Measurements from ENCODE around the gene PRKCE. TPM values are rescaled to one million over a fixed set of nuclear protein-coding genes. Genes with fewer than 3 reads are reported as not detected.

Gene PRKCE
- total and polyA plus RNA-seq, 7 experiments from 2014 or later: 1.4 to 37.9 (median 19.5) TPM

DNA sequence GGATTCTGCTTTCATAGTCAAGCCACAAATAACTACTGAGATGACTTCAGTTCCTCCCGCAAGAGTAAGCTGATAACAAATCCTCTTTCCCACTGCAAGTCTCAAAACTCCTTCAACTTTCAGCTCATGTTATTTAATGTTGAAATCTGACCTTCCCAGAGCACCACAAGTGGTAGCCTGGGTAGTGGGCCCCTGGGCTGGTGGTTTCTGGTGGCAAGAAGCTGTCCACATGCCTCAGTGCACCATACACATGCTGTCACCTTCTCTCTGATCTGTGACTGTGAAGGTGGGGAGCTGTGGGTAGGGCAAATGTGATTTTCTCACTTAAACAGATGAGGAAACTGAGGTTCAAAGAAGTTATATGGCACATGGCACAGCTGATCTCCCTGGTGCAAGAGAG, 399.6 kb downstream of the PRKCE start:
- ATAC-seq (no peak), DNase-seq (no peak)
- Histone ChIP-seq H3K27ac (ENCODE audit: low read depth, low read length) (no peak overlapping the region), H3K4me3 (ENCODE audit: low read length) (no peak overlapping the region), H3K4me1 (ENCODE audit: control insufficient read depth in 2 of 2, insufficient read depth in 2 of 2, low read length in 2 of 2) (no peaks in the 10 kb centered on the region), H3K9me3 (ENCODE audit: control insufficient read depth in 2 of 3, low read length in 3 of 3) (no peaks in the 10 kb centered on the region), H3K27me3 (ENCODE audit: control insufficient read depth in 2 of 2, insufficient read depth in 2 of 2, low read length in 2 of 2) (no peaks in the 10 kb centered on the region), H3K36me3 (ENCODE audit: control insufficient read depth in 2 of 3, insufficient read depth in 3 of 3, low read length in 3 of 3) (no peaks in the 10 kb centered on the region)
- intact Hi-C loops (cut with micrococcal nuclease): no loop called here
- H3K27me3 Mint-ChIP-seq: no peaks in the 10 kb centered on the region
- CTCF ChIA-PET: interaction anchor here (3.6 kb wide), 1 partner anchor 12 kb away, joined by 14 read pairs; no protein-coding TSS in a partner anchor
- peaks cover 0 to 33% (median 4%) of the 10 kb centered on the region in 5 donors for H3K36me3 Mint-ChIP-seq
- peaks cover 0 to 15% (median 0%) of the 10 kb centered on the region in 7 donors for H3K4me1 Mint-ChIP-seq
- no peak overlapping the region for H3K27ac Mint-ChIP-seq
- peaks cover 0 to 1% (median 0%) of the 10 kb centered on the region in 11 donors for H3K9me3 Mint-ChIP-seq
- H3K4me3 Mint-ChIP-seq: no peak overlapping the region
- POLR2A ChIA-PET: no interaction called here

DNA sequence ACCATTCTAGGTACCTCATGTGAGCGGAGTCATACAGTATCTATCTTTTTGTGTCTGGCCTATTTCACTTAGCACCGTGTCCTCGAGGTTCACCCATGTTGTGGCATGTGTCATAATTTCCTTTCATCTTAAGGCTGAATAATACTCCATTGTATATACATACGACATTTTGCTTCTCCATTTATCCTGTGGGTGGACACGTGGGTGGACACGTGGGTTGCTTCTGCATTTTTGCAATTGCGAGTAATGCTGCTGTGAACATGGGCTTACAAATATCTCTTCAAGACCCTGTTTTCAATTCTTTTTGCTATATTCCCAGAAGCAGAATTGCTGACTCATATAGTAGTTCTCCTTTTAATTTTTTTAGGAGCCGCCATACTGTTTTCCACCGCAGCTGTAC, 402.1 kb downstream of the PRKCE start:
- peaks cover 0 to 1% (median 0%) of the 10 kb centered on the region in 11 donors for H3K9me3 Mint-ChIP-seq
- H3K27me3 Mint-ChIP-seq: no peaks in the 10 kb centered on the region
- ATAC-seq: peak; percentile 68
- no peaks in the 10 kb centered on the region for H3K27me3 ChIP-seq (ENCODE audit: control insufficient read depth in 2 of 2, insufficient read depth in 2 of 2, low read length in 2 of 2)
- intact Hi-C loops (cut with micrococcal nuclease): no loop called here
- H3K9me3 ChIP-seq (ENCODE audit: control insufficient read depth in 2 of 3, low read length in 3 of 3): no peaks in the 10 kb centered on the region
- H3K36me3 ChIP-seq (ENCODE audit: control insufficient read depth in 2 of 3, insufficient read depth in 3 of 3, low read length in 3 of 3): no peaks in the 10 kb centered on the region
- H3K4me3 Mint-ChIP-seq: no peak overlapping the region
- H3K4me1 Mint-ChIP-seq: peaks cover 0 to 13% (median 0%) of the 10 kb centered on the region in 7 donors
- H3K36me3 Mint-ChIP-seq: peaks cover 0 to 29% (median 7%) of the 10 kb centered on the region in 5 donors
- POLR2A ChIA-PET: no interaction called here
- H3K27ac Mint-ChIP-seq: no peak overlapping the region
- no peak for DNase-seq
- CTCF ChIA-PET: no interaction called here
- no peak overlapping the region for H3K4me3 ChIP-seq (ENCODE audit: low read length)
- H3K27ac ChIP-seq (ENCODE audit: low read depth, low read length): no peak overlapping the region
- H3K4me1 ChIP-seq (ENCODE audit: control insufficient read depth in 2 of 2, insufficient read depth in 2 of 2, low read length in 2 of 2): no peaks in the 10 kb centered on the region

DNA sequence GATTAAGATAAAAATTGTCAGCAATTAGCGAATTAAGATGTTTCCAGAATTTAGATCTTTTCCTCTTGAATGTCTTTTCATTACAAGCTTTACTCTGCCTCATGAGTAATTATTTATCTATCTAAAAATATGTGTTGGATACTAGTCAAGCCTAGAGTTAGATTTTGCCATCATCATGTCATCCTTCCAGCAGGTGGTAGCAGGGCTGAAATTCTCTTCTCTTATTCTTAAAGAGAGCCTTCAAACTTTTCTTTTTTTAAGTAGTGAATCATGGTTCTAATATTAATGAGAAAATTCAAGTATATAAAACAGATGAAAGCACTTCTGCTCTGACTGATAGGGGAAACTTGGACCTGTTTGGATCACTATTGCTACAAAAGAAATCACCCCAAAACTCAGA, 405.1 kb downstream of the PRKCE start:
- H3K4me3 Mint-ChIP-seq: no peak overlapping the region
- ChIA-PET CTCF (no interaction called here), POLR2A (no interaction called here)
- intact Hi-C loops (cut with micrococcal nuclease): no loop called here
- Histone ChIP-seq H3K36me3 (ENCODE audit: control insufficient read depth in 2 of 3, insufficient read depth in 3 of 3, low read length in 3 of 3) (no peaks in the 10 kb centered on the region), H3K27me3 (ENCODE audit: control insufficient read depth in 2 of 2, insufficient read depth in 2 of 2, low read length in 2 of 2) (no peaks in the 10 kb centered on the region), H3K4me3 (ENCODE audit: low read length) (no peak overlapping the region), H3K4me1 (ENCODE audit: control insufficient read depth in 2 of 2, insufficient read depth in 2 of 2, low read length in 2 of 2) (no peaks in the 10 kb centered on the region), H3K27ac (ENCODE audit: low read depth, low read length) (no peak overlapping the region), H3K9me3 (ENCODE audit: control insufficient read depth in 2 of 3, low read length in 3 of 3) (no peaks in the 10 kb centered on the region)
- peaks cover 0 to 1% (median 0%) of the 10 kb centered on the region in 11 donors for H3K9me3 Mint-ChIP-seq
- no peaks in the 10 kb centered on the region for H3K27me3 Mint-ChIP-seq
- H3K27ac Mint-ChIP-seq: peak overlapping the region in 1 of 9 donors; percentile 60
- peaks cover 0 to 18% (median 7%) of the 10 kb centered on the region in 5 donors for H3K36me3 Mint-ChIP-seq
- ATAC-seq (no peak), DNase-seq (no peak)
- H3K4me1 Mint-ChIP-seq: peaks cover 0 to 2% (median 0%) of the 10 kb centered on the region in 7 donors

DNA sequence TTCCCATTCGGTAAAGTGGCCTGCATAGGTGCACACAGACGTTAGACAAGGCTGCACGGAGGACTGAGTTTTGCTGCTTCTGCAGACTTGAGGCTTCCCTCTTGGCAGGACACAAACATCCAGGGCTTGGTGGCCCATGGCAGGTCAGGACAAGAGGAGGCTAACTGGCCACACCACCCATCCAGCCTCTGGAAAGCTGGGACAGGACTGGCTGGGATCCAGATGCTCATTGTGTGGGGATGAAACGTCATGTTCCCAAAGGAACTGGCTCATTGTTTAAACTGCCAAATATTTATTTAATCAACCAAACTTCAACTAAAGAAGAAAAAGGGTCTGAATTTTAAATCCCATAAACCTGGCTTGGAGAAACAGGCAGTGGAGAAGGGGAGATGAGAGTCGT, 406.7 kb downstream of the PRKCE start:
- Histone ChIP-seq H3K4me1 (ENCODE audit: control insufficient read depth in 2 of 2, insufficient read depth in 2 of 2, low read length in 2 of 2) (peaks cover 0 to 2% of the 10 kb centered on the region in 2 donors), H3K27ac (ENCODE audit: low read depth, low read length) (no peak overlapping the region), H3K9me3 (ENCODE audit: control insufficient read depth in 2 of 3, low read length in 3 of 3) (no peaks in the 10 kb centered on the region), H3K4me3 (ENCODE audit: low read length) (no peak overlapping the region), H3K36me3 (ENCODE audit: control insufficient read depth in 2 of 3, insufficient read depth in 3 of 3, low read length in 3 of 3) (no peaks in the 10 kb centered on the region), H3K27me3 (ENCODE audit: control insufficient read depth in 2 of 2, insufficient read depth in 2 of 2, low read length in 2 of 2) (no peaks in the 10 kb centered on the region)
- Mint-ChIP-seq H3K4me3 (no peak overlapping the region), H3K4me1 (peaks cover 0 to 7% (median 0%) of the 10 kb centered on the region in 7 donors), H3K27ac (no peak overlapping the region), H3K27me3 (no peaks in the 10 kb centered on the region), H3K36me3 (peaks cover 0 to 8% (median 7%) of the 10 kb centered on the region in 5 donors), H3K9me3 (peaks cover 0 to 1% (median 0%) of the 10 kb centered on the region in 11 donors)
- DNase-seq (no peak), ATAC-seq (no peak)
- ChIA-PET POLR2A (no interaction called here), CTCF (no interaction called here)
- intact Hi-C loops (cut with micrococcal nuclease): no loop called here

DNA sequence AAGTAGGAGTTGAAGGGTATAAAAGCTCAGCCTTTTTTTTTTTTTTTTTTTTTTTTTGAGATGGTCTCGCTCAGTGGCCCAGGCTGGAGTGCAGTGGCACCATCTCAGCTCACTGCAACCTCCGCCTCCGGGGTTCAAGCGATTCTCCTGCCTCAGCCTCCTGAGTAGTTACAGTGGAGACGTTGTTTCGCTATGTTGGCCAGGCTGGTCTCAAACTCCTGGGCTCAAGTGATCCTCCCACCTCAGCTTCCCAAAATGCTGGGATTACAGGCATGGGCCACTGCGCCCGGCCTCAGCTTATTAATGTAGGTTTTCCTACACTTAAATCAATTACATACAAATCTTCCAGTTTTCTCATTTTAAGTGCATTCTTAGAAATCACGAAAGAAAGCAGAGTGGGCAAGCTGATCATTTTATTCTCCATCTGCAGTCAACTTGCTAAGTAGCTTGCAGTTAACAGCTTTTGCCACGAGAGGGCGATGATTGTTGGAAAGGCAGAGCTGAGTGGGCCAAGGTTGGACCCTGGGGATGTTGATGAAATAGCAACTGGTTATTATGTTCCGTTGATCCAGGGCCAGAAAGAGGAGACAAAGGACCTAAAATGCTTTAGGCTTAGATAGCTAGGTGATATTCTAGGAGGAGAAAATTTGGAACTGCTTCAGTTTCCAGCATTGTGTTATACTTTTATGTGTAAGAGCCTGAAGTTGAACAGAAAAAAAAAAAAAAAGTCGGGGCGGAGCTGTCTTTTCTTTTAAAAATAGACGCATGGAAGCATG, 411.4 kb downstream of the PRKCE start:
- H3K36me3 Mint-ChIP-seq: peaks cover 0 to 3% (median 0%) of the 10 kb centered on the region in 5 donors
- ATAC-seq: peak; percentile 73
- H3K27ac ChIP-seq (ENCODE audit: low read depth, low read length): no peak overlapping the region

DNA sequence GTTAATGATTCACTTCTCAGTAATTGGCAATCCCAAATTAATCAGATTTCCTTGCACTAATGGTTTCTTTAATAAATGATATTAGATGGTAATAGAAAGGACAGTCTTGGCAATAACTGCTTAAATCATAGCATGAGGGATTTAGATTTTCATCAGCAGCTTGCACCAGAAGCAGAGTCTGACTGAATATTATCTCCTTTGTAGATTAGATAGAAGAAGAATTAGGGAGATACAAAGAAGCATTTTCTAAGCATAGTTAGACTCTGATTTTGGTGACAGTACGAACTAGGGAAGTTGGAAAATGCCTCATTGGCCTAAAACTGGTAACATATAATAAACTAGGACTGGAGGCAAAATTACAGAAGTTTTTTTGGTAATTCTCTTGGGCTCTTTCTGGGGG, 412.9 kb downstream of the PRKCE start:
- Mint-ChIP-seq H3K4me3 (no peak overlapping the region), H3K27ac (no peak overlapping the region), H3K27me3 (peaks cover 0 to 2% (median 0%) of the 10 kb centered on the region in 5 donors), H3K4me1 (peaks cover 0 to 22% (median 0%) of the 10 kb centered on the region in 7 donors), H3K9me3 (no peaks in the 10 kb centered on the region), H3K36me3 (peaks cover 0 to 3% (median 0%) of the 10 kb centered on the region in 5 donors)
- Histone ChIP-seq H3K36me3 (ENCODE audit: control insufficient read depth in 2 of 3, insufficient read depth in 3 of 3, low read length in 3 of 3) (no peaks in the 10 kb centered on the region), H3K27ac (ENCODE audit: low read depth, low read length) (no peak overlapping the region), H3K4me1 (ENCODE audit: control insufficient read depth in 2 of 2, insufficient read depth in 2 of 2, low read length in 2 of 2) (peaks cover 0 to 4% of the 10 kb centered on the region in 2 donors), H3K9me3 (ENCODE audit: control insufficient read depth in 2 of 3, low read length in 3 of 3) (no peaks in the 10 kb centered on the region), H3K27me3 (ENCODE audit: control insufficient read depth in 2 of 2, insufficient read depth in 2 of 2, low read length in 2 of 2) (no peaks in the 10 kb centered on the region), H3K4me3 (ENCODE audit: low read length) (no peak overlapping the region)
- no peak for DNase-seq
- ATAC-seq: no peak
- intact Hi-C loops (cut with micrococcal nuclease): loop anchor here in 1 of 2 donors (5.0 kb wide), 2 partner anchors 588 to 823 kb away; no protein-coding TSS in a partner anchor
- ChIA-PET CTCF (interaction anchor here (0.7 to 1.2 kb wide), 3 partner anchors 71 to 230 kb away, joined by 3 read pairs; no protein-coding TSS in a partner anchor), POLR2A (no interaction called here)

More for the DNA sequence above, 411.4 kb downstream of the PRKCE start:
- ChIA-PET POLR2A (interaction anchor here (0.5 to 0.6 kb wide), 2 partner anchors 288 to 500 kb away, joined by 3 read pairs; no protein-coding TSS in a partner anchor), CTCF (interaction anchor here (0.6 to 2.0 kb wide), 23 partner anchors 8 to 1324 kb away, joined by 3 to 19 read pairs (median 5); no protein-coding TSS in a partner anchor)
- H3K4me1 ChIP-seq (ENCODE audit: control insufficient read depth in 2 of 2, insufficient read depth in 2 of 2, low read length in 2 of 2): peaks cover 0 to 4% of the 10 kb centered on the region in 2 donors
- H3K27ac Mint-ChIP-seq: no peak overlapping the region
- DNase-seq: peak; percentile 14 to 63 (median 50)
- no peaks in the 10 kb centered on the region for H3K36me3 ChIP-seq (ENCODE audit: control insufficient read depth in 2 of 3, insufficient read depth in 3 of 3, low read length in 3 of 3)
- no peak overlapping the region for H3K4me3 Mint-ChIP-seq
- peaks cover 0 to 18% (median 0%) of the 10 kb centered on the region in 7 donors for H3K4me1 Mint-ChIP-seq
- no peaks in the 10 kb centered on the region for H3K9me3 ChIP-seq (ENCODE audit: control insufficient read depth in 2 of 3, low read length in 3 of 3)
- H3K9me3 Mint-ChIP-seq: no peaks in the 10 kb centered on the region
- intact Hi-C loops (cut with micrococcal nuclease): loop anchor here (1.0 to 5.0 kb wide), 5 partner anchors 231 to 824 kb away; no protein-coding TSS in a partner anchor
- no peak overlapping the region for H3K4me3 ChIP-seq (ENCODE audit: low read length)
- H3K27me3 Mint-ChIP-seq: peaks cover 0 to 2% (median 0%) of the 10 kb centered on the region in 5 donors
- no peaks in the 10 kb centered on the region for H3K27me3 ChIP-seq (ENCODE audit: control insufficient read depth in 2 of 2, insufficient read depth in 2 of 2, low read length in 2 of 2)
